ENCODE measurements around the gene TLE2. TPM values are rescaled to one million over a fixed set of nuclear protein-coding genes. Genes with fewer than 3 reads are reported as not detected.
"Not testable (repeated sequence)": the region's sequence is repeated elsewhere in the genome, so short reads cannot be mapped to it uniquely, and the experiment has no call there.

Gene TLE2
- polyA plus RNA-seq, 1 of the 3 experiments (the other 2 are of a cell fraction) = 2.3 TPM

DNA sequence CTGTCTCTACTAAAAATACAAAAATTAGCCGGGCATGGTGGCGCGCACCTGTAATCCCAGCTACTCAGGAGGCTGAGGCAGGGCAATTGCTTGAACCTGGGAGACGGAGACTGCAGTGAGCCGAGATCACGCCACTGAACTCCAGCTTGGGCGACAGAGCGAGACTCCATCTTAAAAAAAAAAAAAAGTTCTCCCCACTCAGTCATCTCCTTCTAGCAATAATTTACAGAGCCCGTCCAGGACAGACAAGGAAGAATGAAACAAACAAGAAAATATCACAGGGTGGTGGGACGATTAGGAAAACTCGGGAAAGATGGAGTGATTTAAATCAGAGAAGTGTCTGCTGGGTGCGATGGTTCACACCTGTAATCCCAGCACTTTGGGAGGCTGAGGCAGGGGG, 65.4 kb downstream of the TLE2 start:
- H3K27me3 ChIP-seq (ENCODE audit: insufficient read depth); H3F3A ChIP-seq (replicated peaks; ENCODE audit: insufficient read depth); H3K9ac ChIP-seq; H2AFZ ChIP-seq (ENCODE audit: low read depth); H3K27ac ChIP-seq (ENCODE audit: low read depth in 2 of 2, low read length in 1 of 2); H3K79me2 ChIP-seq (ENCODE audit: insufficient read depth); H3K4me2 ChIP-seq; H3K4me3 ChIP-seq (ENCODE audit: low read depth in 2 of 2, low read length in 1 of 2); H4K20me1 ChIP-seq (ENCODE audit: insufficient read depth); H3K9me2 ChIP-seq; DNase-seq; H3K36me3 ChIP-seq (replicated peaks in 1 of 2; ENCODE audit: control insufficient read depth in 1 of 2, insufficient read depth in 2 of 2, low read length in 1 of 2); H3K4me1 ChIP-seq (ENCODE audit: control insufficient read depth in 1 of 2, insufficient read depth in 2 of 2, low read depth in 1 of 2, low read length in 1 of 2); H3K9me3 ChIP-seq; POLR2A ChIA-PET: not testable (repeated sequence)
- CTCF ChIA-PET = interaction anchor here (0.6 to 10.7 kb wide), 17 partner anchors 12 to 247 kb away, joined by 3 to 154 read pairs (median 5); partner anchors contain the start of gene NCLN
- WGBS (ENCODE audit: low lambda C conversion rate) = 85% methylated on average over 12 of the region's 12 CpGs

DNA sequence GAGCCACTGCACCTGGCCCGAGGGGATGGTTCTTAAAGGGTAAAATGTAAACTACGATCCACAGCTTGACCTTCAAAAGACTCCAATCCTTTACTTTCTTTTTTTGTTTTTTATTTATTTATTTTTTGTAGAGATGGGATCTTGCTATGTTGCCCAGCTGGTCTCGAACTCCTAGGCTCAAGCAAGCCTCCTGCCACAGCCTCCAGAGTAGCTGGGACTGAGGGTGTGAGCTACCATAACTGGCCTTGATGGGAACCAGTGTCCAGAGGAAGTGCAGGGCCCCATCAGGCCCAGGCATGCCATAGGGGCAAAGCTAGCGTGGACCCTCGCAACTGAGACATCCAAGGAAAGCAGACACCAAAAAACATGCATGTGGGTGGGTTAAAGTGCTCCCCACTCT, 66.0 kb downstream of the TLE2 start:
- ChIA-PET POLR2A (interaction anchor here (1.3 kb wide), 1 partner anchor 12 kb away, joined by 3 read pairs; no protein-coding TSS in a partner anchor), CTCF (interaction anchor here (0.6 to 10.7 kb wide), 27 partner anchors 11 to 261 kb away, joined by 3 to 154 read pairs (median 5); partner anchors contain the start of gene NCLN)
- Histone ChIP-seq H3K4me3 (ENCODE audit: low read depth in 2 of 2, low read length in 1 of 2) (no peak overlapping the region), H3K9me3 (no peaks in the 10 kb centered on the region), H3K27ac (ENCODE audit: low read depth in 2 of 2, low read length in 1 of 2) (no peak overlapping the region), H3F3A (replicated peaks; ENCODE audit: insufficient read depth) (no peaks in the 10 kb centered on the region), H4K20me1 (ENCODE audit: insufficient read depth) (no peaks in the 10 kb centered on the region), H2AFZ (ENCODE audit: low read depth) (no peak overlapping the region), H3K4me2 (no peak overlapping the region), H3K79me2 (ENCODE audit: insufficient read depth) (no peaks in the 10 kb centered on the region), H3K9me2 (no peaks in the 10 kb centered on the region), H3K4me1 (ENCODE audit: control insufficient read depth in 1 of 2, insufficient read depth in 2 of 2, low read depth in 1 of 2, low read length in 1 of 2) (no peaks in the 10 kb centered on the region), H3K9ac (no peak overlapping the region), H3K27me3 (ENCODE audit: insufficient read depth) (0 out of 2 replicates have a peak, but pooled peaks cover 3% of the 10 kb centered on the region), H3K36me3 (replicated peaks in 1 of 2; ENCODE audit: control insufficient read depth in 1 of 2, insufficient read depth in 2 of 2, low read length in 1 of 2) (no peaks in the 10 kb centered on the region)
- 90% methylated on average over 5 of the region's 5 CpGs for WGBS (ENCODE audit: low lambda C conversion rate)
- DNase-seq = no peak
- TF ChIP-seq GABPA (IDR thresholded peaks at IDR 0.05; ENCODE audit: low read depth) = no peak
- no peak for TF ChIP-seq RFX5 (IDR thresholded peaks at IDR 0.05; ENCODE audit: low read length)
- no peak for TF ChIP-seq NFIC (IDR thresholded peaks at IDR 0.05; ENCODE audit: borderline replicate concordance)
- no peak for TF ChIP-seq FOXJ3 (CRISPR knock-in tag; IDR thresholded peaks at IDR 0.05)
- TF ChIP-seq RCOR1 (IDR thresholded peaks at IDR 0.05; ENCODE audit: low read length) = no peak
- TF ChIP-seq CHD2 (IDR thresholded peaks at IDR 0.05; ENCODE audit: low read length, partially characterized antibody) = no peak
- TF ChIP-seq GATA2 (CRISPR knock-in tag; IDR thresholded peaks at IDR 0.05) = no peak
- no peak for TF ChIP-seq NRF1 (IDR thresholded peaks at IDR 0.05; ENCODE audit: low read depth, low read length)
- TF ChIP-seq, protein P1, sequence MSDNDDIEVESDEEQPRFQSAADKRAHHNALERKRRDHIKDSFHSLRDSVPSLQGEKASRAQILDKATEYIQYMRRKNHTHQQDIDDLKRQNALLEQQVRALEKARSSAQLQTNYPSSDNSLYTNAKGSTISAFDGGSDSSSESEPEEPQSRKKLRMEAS (IDR thresholded peaks at IDR 0.05; ENCODE audit: low read depth) = no peak
- no peak for TF ChIP-seq FOXM1 (IDR thresholded peaks at IDR 0.05; ENCODE audit: low read depth)
- TF ChIP-seq, protein P2, sequence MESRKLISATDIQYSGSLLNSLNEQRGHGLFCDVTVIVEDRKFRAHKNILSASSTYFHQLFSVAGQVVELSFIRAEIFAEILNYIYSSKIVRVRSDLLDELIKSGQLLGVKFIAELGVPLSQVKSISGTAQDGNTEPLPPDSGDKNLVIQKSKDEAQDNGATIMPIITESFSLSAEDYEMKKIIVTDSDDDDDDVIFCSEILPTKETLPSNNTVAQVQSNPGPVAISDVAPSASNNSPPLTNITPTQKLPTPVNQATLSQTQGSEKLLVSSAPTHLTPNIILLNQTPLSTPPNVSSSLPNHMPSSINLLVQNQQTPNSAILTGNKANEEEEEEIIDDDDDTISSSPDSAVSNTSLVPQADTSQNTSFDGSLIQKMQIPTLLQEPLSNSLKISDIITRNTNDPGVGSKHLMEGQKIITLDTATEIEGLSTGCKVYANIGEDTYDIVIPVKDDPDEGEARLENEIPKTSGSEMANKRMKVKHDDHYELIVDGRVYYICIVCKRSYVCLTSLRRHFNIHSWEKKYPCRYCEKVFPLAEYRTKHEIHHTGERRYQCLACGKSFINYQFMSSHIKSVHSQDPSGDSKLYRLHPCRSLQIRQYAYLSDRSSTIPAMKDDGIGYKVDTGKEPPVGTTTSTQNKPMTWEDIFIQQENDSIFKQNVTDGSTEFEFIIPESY (IDR thresholded peaks at IDR 0.05; ENCODE audit: borderline replicate concordance, low read depth) = no peak
- no peak for TF ChIP-seq ELF1 (IDR thresholded peaks at IDR 0.05)
- TF ChIP-seq TEAD4 (IDR thresholded peaks at IDR 0.05; ENCODE audit: borderline replicate concordance, insufficient read depth) = no peak
- TF ChIP-seq YY1 (IDR thresholded peaks at IDR 0.05; ENCODE audit: low read depth) = no peak
- no peak for TF ChIP-seq TCF12 (IDR thresholded peaks at IDR 0.05)
- no peak for TF ChIP-seq EZH2phosphoT487 (IDR thresholded peaks at IDR 0.05; ENCODE audit: borderline replicate concordance, low read depth)
- TF ChIP-seq MXI1 (IDR thresholded peaks at IDR 0.05; ENCODE audit: low read depth, low read length) = no peak
- TF ChIP-seq, protein P3, sequence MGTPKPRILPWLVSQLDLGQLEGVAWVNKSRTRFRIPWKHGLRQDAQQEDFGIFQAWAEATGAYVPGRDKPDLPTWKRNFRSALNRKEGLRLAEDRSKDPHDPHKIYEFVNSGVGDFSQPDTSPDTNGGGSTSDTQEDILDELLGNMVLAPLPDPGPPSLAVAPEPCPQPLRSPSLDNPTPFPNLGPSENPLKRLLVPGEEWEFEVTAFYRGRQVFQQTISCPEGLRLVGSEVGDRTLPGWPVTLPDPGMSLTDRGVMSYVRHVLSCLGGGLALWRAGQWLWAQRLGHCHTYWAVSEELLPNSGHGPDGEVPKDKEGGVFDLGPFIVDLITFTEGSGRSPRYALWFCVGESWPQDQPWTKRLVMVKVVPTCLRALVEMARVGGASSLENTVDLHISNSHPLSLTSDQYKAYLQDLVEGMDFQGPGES (IDR thresholded peaks at IDR 0.05; ENCODE audit: low read depth, low read length) = no peak
